Vagina (tissue), 2 donors: Measurements from ENCODE around the gene CABCOCO1.

Experiments
- CTCF ChIP-seq, 3 experiments: fragments of 450-650 bp in 2 of 3; fragments of 200-600 bp in 1 of 3; sonication (generic) in 1 of 3; IDR thresholded peaks; one replicate each; pipeline ENCODE4 v1.5.1; 2017 to 2019; ENCODE audit warnings: antibody characterized with exemption in 3 of 3, mild to moderate bottlenecking in 2 of 3, moderate library complexity in 2 of 3
- POLR2A ChIP-seq, 2 donors: fragments of 450-650 bp; IDR thresholded peaks; one replicate each; pipeline ENCODE4 v1.6.1; 2017; ENCODE audit warnings: antibody characterized with exemption in 2 of 2, mild to moderate bottlenecking in 2 of 2, moderate library complexity in 2 of 2
- POLR2AphosphoS5 ChIP-seq, 2 donors: sonication (generic); formaldehyde crosslinking; IDR thresholded peaks; one replicate each; pipeline ENCODE4 v1.9.0; 2017; ENCODE audit warnings: antibody characterized with exemption in 2 of 2, mild to moderate bottlenecking in 2 of 2, low read depth in 1 of 2; ENCODE audit not compliant: insufficient read depth in 1 of 2

- no peak for TF ChIP-seq POLR2AphosphoS5 (IDR thresholded peaks at IDR 0.05; ENCODE audit: insufficient read depth in 1 of 2, low read depth in 1 of 2)
- TF ChIP-seq CTCF (IDR thresholded peaks at IDR 0.05), result no peak
- TF ChIP-seq POLR2A (IDR thresholded peaks at IDR 0.05), result no peak
Observed at GRCh38 chr10:61655335-61655851, 7.3 kb upstream of the CABCOCO1 start.
